ENCODE measurements around the gene DNAAF1.

The DNAAF1 gene

GRCh38 chr16:84194018-84194417 is 48.9 kb downstream of the DNAAF1 start:
- H3K4me3 ChIP-seq (ENCODE audit: low read length): no peak overlapping the region
- no peak for DNase-seq (ENCODE audit: low read depth)
- TF ChIP-seq CTCF (IDR thresholded peaks at IDR 0.05; ENCODE audit: insufficient read depth, low read depth, low read length, missing control alignments): no peak

- DNase-seq (ENCODE audit: low read depth): no peak
- H3K4me3 ChIP-seq (ENCODE audit: low read length): no peak overlapping the region
- TF ChIP-seq CTCF (IDR thresholded peaks at IDR 0.05; ENCODE audit: insufficient read depth, low read depth, low read length, missing control alignments): no peak
Observed at GRCh38 chr16:84194470-84195200, 49.5 kb downstream of the DNAAF1 start.

GRCh38 chr16:84195201-84196093 is 50.3 kb downstream of the DNAAF1 start:
- TF ChIP-seq CTCF (IDR thresholded peaks at IDR 0.05; ENCODE audit: insufficient read depth, low read depth, low read length, missing control alignments): no peak
- no peak overlapping the region for H3K4me3 ChIP-seq (ENCODE audit: low read length)
- no peak for DNase-seq (ENCODE audit: low read depth)

GRCh38 chr16:84196101-84196500 is 51.0 kb downstream of the DNAAF1 start:
- H3K4me3 ChIP-seq (ENCODE audit: low read length): peak overlapping the region; percentile 48
- no peak for TF ChIP-seq CTCF (IDR thresholded peaks at IDR 0.05; ENCODE audit: insufficient read depth, low read depth, low read length, missing control alignments)
- DNase-seq (ENCODE audit: low read depth): no peak

GRCh38 chr16:84196727-84197394 is 51.8 kb downstream of the DNAAF1 start:
- no peak for TF ChIP-seq CTCF (IDR thresholded peaks at IDR 0.05; ENCODE audit: insufficient read depth, low read depth, low read length, missing control alignments)
- peak overlapping the region; percentile 48 for H3K4me3 ChIP-seq (ENCODE audit: low read length)
- peak; percentile 90 for DNase-seq (ENCODE audit: low read depth)

- DNase-seq (ENCODE audit: low read depth): no peak
- H3K4me3 ChIP-seq (ENCODE audit: low read length): no peak overlapping the region
- no peak for TF ChIP-seq CTCF (IDR thresholded peaks at IDR 0.05; ENCODE audit: insufficient read depth, low read depth, low read length, missing control alignments)
Observed at GRCh38 chr16:84197466-84198128, 52.5 kb downstream of the DNAAF1 start.
